Activated CD4-positive, alpha-beta T cell treated with anti-CD3 and anti-CD28 coated beads for 1 hour (primary cell): Measurements from ENCODE around the gene GAS7.

ENCODE experiments used
- DNase-seq: peaks from one replicate; pipeline ENCODE4 v3.0.0-alpha.2; 2020

The GAS7 gene

GRCh38 chr17:10127819-10128425 is 70.5 kb downstream of the GAS7 start:
- DNase-seq: no peak

GRCh38 chr17:10126616-10127501 is 71.5 kb downstream of the GAS7 start:
- no peak for DNase-seq

GRCh38 chr17:10126276-10126615 is 72.2 kb downstream of the GAS7 start:
- no peak for DNase-seq

GRCh38 chr17:10125531-10126275 is 72.7 kb downstream of the GAS7 start:
- DNase-seq: no peak

GRCh38 chr17:10123093-10123492 is 75.3 kb downstream of the GAS7 start:
- no peak for DNase-seq

- no peak for DNase-seq
Observed at GRCh38 chr17:10121971-10122707, 76.3 kb downstream of the GAS7 start.

GRCh38 chr17:10120749-10121148 is 77.7 kb downstream of the GAS7 start:
- no peak for DNase-seq

- no peak for DNase-seq
Observed at GRCh38 chr17:10120109-10120485, 78.3 kb downstream of the GAS7 start.

GRCh38 chr17:10119203-10120108 is 79.0 kb downstream of the GAS7 start:
- no peak for DNase-seq

- DNase-seq: no peak
Observed at GRCh38 chr17:10118788-10119130, 79.6 kb downstream of the GAS7 start.

GRCh38 chr17:10117581-10118001 is 80.8 kb downstream of the GAS7 start:
- DNase-seq: no peak

GRCh38 chr17:10116753-10117420 is 81.5 kb downstream of the GAS7 start:
- no peak for DNase-seq

GRCh38 chr17:10116267-10116666 is 82.1 kb downstream of the GAS7 start:
- no peak for DNase-seq

- no peak for DNase-seq
Observed at GRCh38 chr17:10115536-10115932, 82.9 kb downstream of the GAS7 start.

GRCh38 chr17:10114931-10115535 is 83.4 kb downstream of the GAS7 start:
- DNase-seq: peak; percentile 34

GRCh38 chr17:10112962-10113361 is 85.4 kb downstream of the GAS7 start:
- DNase-seq: no peak

GRCh38 chr17:10111907-10112452 is 86.4 kb downstream of the GAS7 start:
- no peak for DNase-seq

GRCh38 chr17:10109146-10109545 is 89.3 kb downstream of the GAS7 start:
- no peak for DNase-seq

GRCh38 chr17:10107316-10108165 is 90.9 kb downstream of the GAS7 start:
- DNase-seq: no peak

GRCh38 chr17:10106067-10106466 is 92.3 kb downstream of the GAS7 start:
- DNase-seq: no peak
